ENCODE results near the gene NCCRP1. TPM values are rescaled to one million over a fixed set of nuclear protein-coding genes. Genes with fewer than 3 reads are reported as not detected.
A peak's percentile ranks its signal among the peaks of the same experiment; 100 is the strongest.

NCCRP1 gene
- total RNA-seq, 1 experiment from 2014 or later, result 23.2 TPM

DNA sequence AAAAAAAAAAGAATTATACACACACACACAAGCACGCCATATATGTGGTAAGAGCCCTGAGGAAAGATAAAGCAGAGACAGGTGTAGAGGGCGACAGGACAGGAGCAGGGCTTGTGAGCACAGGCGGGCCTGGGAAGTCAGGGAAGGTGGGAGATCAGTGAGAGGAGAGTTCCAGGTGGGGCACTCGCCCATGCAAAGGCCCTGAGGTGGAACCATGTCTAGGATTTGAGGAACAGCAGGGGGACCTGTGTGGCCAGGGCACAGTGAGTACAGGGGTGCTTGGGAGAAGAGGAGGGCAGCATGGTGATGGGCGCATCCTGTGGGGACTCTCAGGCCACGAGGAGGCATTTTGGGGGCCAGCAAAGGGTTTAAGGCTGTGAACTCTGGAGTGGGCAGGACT is 32.5 kb upstream of the NCCRP1 start:
- no peak for DNase-seq
- POLR2A ChIA-PET (ENCODE audit: unreplicated experiment), result no interaction called here
- CTCF ChIA-PET, result no interaction called here
- intact Hi-C loops (cut with micrococcal nuclease; ENCODE audit: unreplicated experiment), result no loop called here
- H4K20me1 ChIP-seq (ENCODE audit: insufficient read depth), result peaks cover 42% of the 10 kb centered on the region
- H3K4me2 ChIP-seq, result no peak overlapping the region
- H3K9me3 ChIP-seq (ENCODE audit: insufficient read depth, low read depth), result no peaks in the 10 kb centered on the region
- H3K4me1 ChIP-seq (replicated peaks; ENCODE audit: insufficient read depth), result peaks cover 33% of the 10 kb centered on the region
- H3K9me2 ChIP-seq (ENCODE audit: insufficient read depth), result no peaks in the 10 kb centered on the region
- H3K79me2 ChIP-seq (ENCODE audit: low read depth), result peaks cover 34% of the 10 kb centered on the region
- H2AFZ ChIP-seq, result no peak overlapping the region
- H3K27me3 ChIP-seq (ENCODE audit: insufficient read depth, low read depth), result no peaks in the 10 kb centered on the region
- TF ChIP-seq, protein P1, sequence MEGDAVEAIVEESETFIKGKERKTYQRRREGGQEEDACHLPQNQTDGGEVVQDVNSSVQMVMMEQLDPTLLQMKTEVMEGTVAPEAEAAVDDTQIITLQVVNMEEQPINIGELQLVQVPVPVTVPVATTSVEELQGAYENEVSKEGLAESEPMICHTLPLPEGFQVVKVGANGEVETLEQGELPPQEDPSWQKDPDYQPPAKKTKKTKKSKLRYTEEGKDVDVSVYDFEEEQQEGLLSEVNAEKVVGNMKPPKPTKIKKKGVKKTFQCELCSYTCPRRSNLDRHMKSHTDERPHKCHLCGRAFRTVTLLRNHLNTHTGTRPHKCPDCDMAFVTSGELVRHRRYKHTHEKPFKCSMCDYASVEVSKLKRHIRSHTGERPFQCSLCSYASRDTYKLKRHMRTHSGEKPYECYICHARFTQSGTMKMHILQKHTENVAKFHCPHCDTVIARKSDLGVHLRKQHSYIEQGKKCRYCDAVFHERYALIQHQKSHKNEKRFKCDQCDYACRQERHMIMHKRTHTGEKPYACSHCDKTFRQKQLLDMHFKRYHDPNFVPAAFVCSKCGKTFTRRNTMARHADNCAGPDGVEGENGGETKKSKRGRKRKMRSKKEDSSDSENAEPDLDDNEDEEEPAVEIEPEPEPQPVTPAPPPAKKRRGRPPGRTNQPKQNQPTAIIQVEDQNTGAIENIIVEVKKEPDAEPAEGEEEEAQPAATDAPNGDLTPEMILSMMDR (conservative IDR thresholded peaks at IDR 0.05), result no peak
- TF ChIP-seq EZH2 (IDR thresholded peaks at IDR 0.05; ENCODE audit: low read depth), result no peak
- BruUV-seq (replicated peaks), result no TSS peak
- H3K4me3 ChIP-seq, result no peak overlapping the region
- peaks cover 26% of the 10 kb centered on the region for H3F3A ChIP-seq (ENCODE audit: insufficient read depth, low read depth)
- no peaks in the 10 kb centered on the region for H3K36me3 ChIP-seq (ENCODE audit: low read depth)
- H3K27ac ChIP-seq, result no peak overlapping the region

DNA sequence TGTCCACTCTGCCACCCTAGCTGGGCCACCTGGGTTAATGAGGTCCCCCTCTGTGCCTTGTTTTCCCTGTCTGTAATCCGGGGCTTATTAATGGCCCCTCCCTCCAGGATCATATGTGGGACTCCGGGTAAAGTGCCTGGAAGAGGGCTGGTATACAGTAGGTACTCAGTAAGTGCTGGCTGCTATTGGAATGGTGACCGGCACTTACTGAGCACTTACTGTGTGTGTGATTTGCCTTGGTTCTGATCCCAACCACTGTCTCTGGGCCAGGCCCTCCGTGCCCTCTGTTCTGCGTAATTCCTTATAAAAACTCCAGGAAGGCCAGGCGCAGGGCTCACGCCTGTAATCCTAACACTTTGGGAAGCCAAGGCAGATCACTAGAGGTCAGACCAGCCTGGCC is 30.9 kb upstream of the NCCRP1 start:
- peak overlapping the region; percentile 94; the same call in 1 of the 2 replicates for H3K4me2 ChIP-seq
- intact Hi-C loops (cut with micrococcal nuclease; ENCODE audit: unreplicated experiment), result no loop called here
- no peak overlapping the region for H3K27ac ChIP-seq
- peaks cover 21% of the 10 kb centered on the region for H3K79me2 ChIP-seq (ENCODE audit: low read depth)
- CTCF ChIA-PET, result no interaction called here
- H3K27me3 ChIP-seq (ENCODE audit: insufficient read depth, low read depth), result no peaks in the 10 kb centered on the region
- H3K4me1 ChIP-seq (replicated peaks; ENCODE audit: insufficient read depth), result peaks cover 29% of the 10 kb centered on the region
- H3K4me3 ChIP-seq, result no peak overlapping the region
- H3F3A ChIP-seq (ENCODE audit: insufficient read depth, low read depth), result peaks cover 21% of the 10 kb centered on the region
- BruUV-seq (replicated peaks), result no TSS peak
- no peaks in the 10 kb centered on the region for H3K9me3 ChIP-seq (ENCODE audit: insufficient read depth, low read depth)
- DNase-seq, result no peak
- H3K9me2 ChIP-seq (ENCODE audit: insufficient read depth), result no peaks in the 10 kb centered on the region
- H3K36me3 ChIP-seq (ENCODE audit: low read depth), result no peaks in the 10 kb centered on the region
- no peak overlapping the region for H2AFZ ChIP-seq
- POLR2A ChIA-PET (ENCODE audit: unreplicated experiment), result no interaction called here
- H4K20me1 ChIP-seq (ENCODE audit: insufficient read depth), result peaks cover 35% of the 10 kb centered on the region; the same call in 1 of the 2 replicates
- no peak for TF ChIP-seq EZH2 (IDR thresholded peaks at IDR 0.05; ENCODE audit: low read depth)
- TF ChIP-seq, protein P1 (conservative IDR thresholded peaks at IDR 0.05), result no peak

DNA sequence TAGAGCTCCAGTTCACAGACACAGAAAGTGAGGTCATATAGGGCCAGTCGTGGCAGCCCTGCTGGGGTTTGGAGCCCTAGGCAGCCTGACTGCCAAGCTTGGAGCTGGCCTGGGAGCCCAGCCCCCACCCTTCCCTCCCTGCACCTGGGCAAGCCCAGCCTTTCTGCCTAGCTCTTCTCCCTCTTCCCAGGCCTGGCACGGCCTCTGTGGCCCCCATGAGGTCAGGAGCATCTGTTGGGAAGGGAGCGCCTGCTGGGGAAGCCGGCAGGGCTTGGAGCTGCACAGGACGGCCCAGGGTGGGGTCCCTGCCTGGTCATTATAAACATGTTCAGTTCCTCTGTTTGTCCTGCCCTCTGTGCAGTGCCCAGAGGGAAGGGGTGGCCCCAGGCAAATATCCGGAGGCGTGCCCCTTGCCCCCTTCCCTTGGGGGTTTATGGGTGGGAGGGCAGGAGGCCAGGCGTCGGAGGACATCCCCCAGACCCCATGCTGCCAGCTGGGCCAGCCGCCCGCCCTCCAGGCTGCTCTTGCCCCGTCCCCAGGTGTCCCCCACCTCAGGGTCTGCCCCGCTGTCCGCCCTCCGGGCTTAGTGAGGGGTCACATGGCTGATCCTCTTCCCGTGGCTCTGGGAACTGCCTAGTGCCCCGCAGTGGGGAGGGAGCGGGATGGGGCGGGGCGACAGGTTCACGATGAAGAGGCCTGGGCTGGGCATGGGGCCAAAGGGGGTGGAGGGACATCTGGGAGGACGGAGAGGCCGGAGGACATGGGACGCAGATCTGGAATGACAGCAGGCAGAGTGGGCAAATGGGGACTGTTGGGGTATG is 30.0 kb upstream of the NCCRP1 start:
- Histone ChIP-seq H3K27me3 (ENCODE audit: insufficient read depth, low read depth) (no peaks in the 10 kb centered on the region), H3K4me3 (peak overlapping the region; percentile 53), H3K36me3 (ENCODE audit: low read depth) (no peaks in the 10 kb centered on the region), H3K79me2 (ENCODE audit: low read depth) (peaks cover 21% of the 10 kb centered on the region), H3K9me3 (ENCODE audit: insufficient read depth, low read depth) (no peaks in the 10 kb centered on the region), H2AFZ (0 out of 2 replicates have a peak overlapping the region, but pooled peaks have one; percentile 37), H3F3A (ENCODE audit: insufficient read depth, low read depth) (peaks cover 21% of the 10 kb centered on the region), H4K20me1 (ENCODE audit: insufficient read depth) (peaks cover 32% of the 10 kb centered on the region; the same call in 1 of the 2 replicates), H3K4me2 (peak overlapping the region; percentile 94), H3K9me2 (ENCODE audit: insufficient read depth) (no peaks in the 10 kb centered on the region), H3K27ac (peak overlapping the region; percentile 71), H3K4me1 (replicated peaks; ENCODE audit: insufficient read depth) (peaks cover 29% of the 10 kb centered on the region)
- no TSS peak for BruUV-seq (replicated peaks)
- ChIA-PET CTCF (interaction anchor here (0.6 to 0.9 kb wide), 3 partner anchors 12 to 328 kb away, joined by 3 to 5 read pairs (median 4); no protein-coding TSS in a partner anchor), POLR2A (ENCODE audit: unreplicated experiment) (interaction anchor here (0.7 kb wide), 1 partner anchor 315 kb away, joined by 17 read pairs; no protein-coding TSS in a partner anchor)
- intact Hi-C loops (cut with micrococcal nuclease; ENCODE audit: unreplicated experiment), result loop anchor here (1.0 kb wide), 2 partner anchors 12 to 41 kb away; partner anchors contain the start of gene PAK4
- DNase-seq, result peak; percentile 67 to 90
- no peak for TF ChIP-seq EZH2 (IDR thresholded peaks at IDR 0.05; ENCODE audit: low read depth)
- TF ChIP-seq, protein P1 (conservative IDR thresholded peaks at IDR 0.05), result no peak

Data from PC-9 (cell line).